ENCODE measurements around the gene FOXJ3.

FOXJ3 gene

GRCh38 chr1:42302034-42302433 lies 33.0 kb downstream of the FOXJ3 start:
- no peak for DNase-seq

GRCh38 chr1:42298520-42298919 lies 36.5 kb downstream of the FOXJ3 start:
- DNase-seq, result no peak

GRCh38 chr1:42295816-42296215 lies 39.2 kb downstream of the FOXJ3 start:
- no peak for DNase-seq

GRCh38 chr1:42290130-42290529 lies 44.9 kb downstream of the FOXJ3 start:
- DNase-seq, result no peak

- DNase-seq, result no peak
Observed at GRCh38 chr1:42288311-42288985, 46.6 kb downstream of the FOXJ3 start.

GRCh38 chr1:42282867-42283583 lies 52.0 kb downstream of the FOXJ3 start:
- no peak for DNase-seq

- no peak for DNase-seq
Observed at GRCh38 chr1:42282024-42282579, 52.9 kb downstream of the FOXJ3 start.

- DNase-seq, result no peak
Observed at GRCh38 chr1:42280821-42281220, 54.2 kb downstream of the FOXJ3 start.

GRCh38 chr1:42279055-42279454 lies 56.0 kb downstream of the FOXJ3 start:
- DNase-seq, result no peak

- no peak for DNase-seq
Observed at GRCh38 chr1:42272920-42273319, 62.1 kb downstream of the FOXJ3 start.

- DNase-seq, result no peak
Observed at GRCh38 chr1:42267904-42268303, 67.1 kb downstream of the FOXJ3 start.

GRCh38 chr1:42266253-42267135 lies 68.5 kb downstream of the FOXJ3 start:
- DNase-seq, result no peak

GRCh38 chr1:42264511-42265190 lies 70.4 kb downstream of the FOXJ3 start:
- DNase-seq, result no peak

- DNase-seq, result no peak
Observed at GRCh38 chr1:42263019-42263418, 72.0 kb downstream of the FOXJ3 start.

GRCh38 chr1:42260376-42261070 lies 74.5 kb downstream of the FOXJ3 start:
- DNase-seq, result no peak

GRCh38 chr1:42259739-42260064 lies 75.3 kb downstream of the FOXJ3 start:
- no peak for DNase-seq

- no peak for DNase-seq
Observed at GRCh38 chr1:42259059-42259738, 75.8 kb downstream of the FOXJ3 start.

GRCh38 chr1:42258218-42258617 lies 76.8 kb downstream of the FOXJ3 start:
- DNase-seq, result no peak

GRCh38 chr1:42251042-42251441 lies 84.0 kb downstream of the FOXJ3 start:
- DNase-seq, result no peak

GRCh38 chr1:42250164-42250563 lies 84.9 kb downstream of the FOXJ3 start:
- DNase-seq, result no peak

- DNase-seq, result no peak
Observed at GRCh38 chr1:42240966-42241755, 93.9 kb downstream of the FOXJ3 start.
